ENCODE data around the gene PDCD1.
"Not testable (repeated sequence)": the region's sequence is repeated elsewhere in the genome, so short reads cannot be mapped to it uniquely, and the experiment has no call there.

Gene PDCD1

GRCh38 chr2:241827394-241827793, 31.3 kb downstream of the PDCD1 start:
- no peak for TF ChIP-seq Cebpa-rat (IDR thresholded peaks at IDR 0.05)
- no peak overlapping the region for H3K4me2 ChIP-seq
- no peak overlapping the region for H3K9ac ChIP-seq
- H3K4me1 ChIP-seq: peaks cover 6 to 18% (median 12%) of the 10 kb centered on the region in 10 experiments
- H3K9me3 ChIP-seq (replicated peaks in 1 of 11): peaks cover 26 to 41% (median 35%) of the 10 kb centered on the region in 11 experiments
- H4K20me1 ChIP-seq: no peaks in the 10 kb centered on the region
- H3K27ac ChIP-seq: no peak overlapping the region
- no peak overlapping the region for H3K4me3 ChIP-seq
- peaks cover 0 to 41% (median 8%) of the 10 kb centered on the region in 11 experiments; a peak in 11 of 22 replicates for H3K36me3 ChIP-seq
- H3K27me3 ChIP-seq: no peaks in the 10 kb centered on the region

- Histone ChIP-seq H3K4me2 (peak overlapping the region in 3 of 11 experiments; percentile 66 to 97 (median 91); a peak in 7 of 22 replicates), H3K4me1 (peaks cover 34 to 48% (median 41%) of the 10 kb centered on the region in 10 experiments), H3K36me3 (peaks cover 0 to 41% (median 8%) of the 10 kb centered on the region in 11 experiments; a peak in 11 of 22 replicates), H3K4me3 (peak overlapping the region in 2 of 10 experiments; percentile 14 to 67; a peak in 2 of 20 replicates), H3K9me3 (replicated peaks in 1 of 11) (peaks cover 26 to 39% (median 34%) of the 10 kb centered on the region in 11 experiments), H3K9ac (peak overlapping the region in 1 of 11 experiments; percentile 23; a peak in 1 of 22 replicates), H3K27ac (peak overlapping the region in 1 of 11 experiments; percentile 8; a peak in 1 of 22 replicates)
- not testable (repeated sequence) for H3K27me3 ChIP-seq, H4K20me1 ChIP-seq
These were observed 34.9 kb downstream of the PDCD1 start for GRCh38 chr2:241823531-241824437.

GRCh38 chr2:241822264-241822623, 36.5 kb downstream of the PDCD1 start:
- Histone ChIP-seq H3K27me3 (no peaks in the 10 kb centered on the region), H3K9me3 (replicated peaks in 1 of 11) (peaks cover 16 to 30% (median 24%) of the 10 kb centered on the region in 11 experiments), H3K36me3 (peaks cover 0 to 37% (median 6%) of the 10 kb centered on the region in 11 experiments; a peak in 11 of 22 replicates), H3K4me2 (peak overlapping the region; percentile 83 to 100 (median 93)), H3K4me1 (peaks cover 50 to 64% (median 56%) of the 10 kb centered on the region in 10 experiments), H3K27ac (peak overlapping the region; percentile 74 to 94 (median 85)), H3K4me3 (peak overlapping the region; percentile 48 to 72 (median 64)), H3K9ac (peak overlapping the region; percentile 69 to 94 (median 79)), H4K20me1 (no peaks in the 10 kb centered on the region)
- no peak for TF ChIP-seq Cebpa-rat (IDR thresholded peaks at IDR 0.05)

GRCh38 chr2:241821460-241822263, 37.0 kb downstream of the PDCD1 start:
- H3K36me3 ChIP-seq: peaks cover 0 to 31% (median under 1%) of the 10 kb centered on the region in 11 experiments; a peak in 10 of 22 replicates
- TF ChIP-seq Cebpa-rat (IDR thresholded peaks at IDR 0.05): no peak
- H3K27me3 ChIP-seq: no peaks in the 10 kb centered on the region
- H3K27ac ChIP-seq: peak overlapping the region; percentile 74 to 94 (median 85)
- H4K20me1 ChIP-seq: no peaks in the 10 kb centered on the region
- H3K4me1 ChIP-seq: peaks cover 56 to 70% (median 62%) of the 10 kb centered on the region in 10 experiments
- peak overlapping the region; percentile 83 to 100 (median 93) for H3K4me2 ChIP-seq
- peaks cover 10 to 24% (median 19%) of the 10 kb centered on the region in 11 experiments for H3K9me3 ChIP-seq (replicated peaks in 1 of 11)
- H3K9ac ChIP-seq: peak overlapping the region; percentile 69 to 94 (median 79)
- peak overlapping the region; percentile 48 to 72 (median 64) for H3K4me3 ChIP-seq

- Histone ChIP-seq H3K9me3 (replicated peaks in 1 of 11) (peaks cover 1 to 15% (median 10%) of the 10 kb centered on the region in 11 experiments; a peak in 21 of 22 replicates), H4K20me1 (no peaks in the 10 kb centered on the region), H3K27me3 (no peaks in the 10 kb centered on the region), H3K36me3 (peaks cover 0 to 23% (median 0%) of the 10 kb centered on the region in 11 experiments; a peak in 8 of 22 replicates), H3K9ac (peak overlapping the region; percentile 69 to 94 (median 79); a peak in 21 of 22 replicates), H3K4me1 (peaks cover 64 to 78% (median 70%) of the 10 kb centered on the region in 10 experiments), H3K27ac (peak overlapping the region; percentile 74 to 94 (median 85)), H3K4me3 (peak overlapping the region; percentile 48 to 72 (median 64); a peak in 19 of 20 replicates), H3K4me2 (peak overlapping the region; percentile 83 to 100 (median 93))
- TF ChIP-seq Cebpa-rat (IDR thresholded peaks at IDR 0.05): no peak
These were observed 37.9 kb downstream of the PDCD1 start for GRCh38 chr2:241820625-241821384.

GRCh38 chr2:241819947-241820624, 38.6 kb downstream of the PDCD1 start:
- Histone ChIP-seq H3K27ac (peak overlapping the region in 4 of 11 experiments; percentile 74 to 88 (median 84); a peak in 6 of 22 replicates), H3K9me3 (replicated peaks in 1 of 11) (peaks cover 1 to 12% (median 3%) of the 10 kb centered on the region in 11 experiments; a peak in 15 of 22 replicates), H3K4me1 (peaks cover 68 to 85% (median 77%) of the 10 kb centered on the region in 10 experiments), H3K36me3 (peaks cover 0 to 16% (median 0%) of the 10 kb centered on the region in 11 experiments; a peak in 8 of 22 replicates), H3K4me2 (peak overlapping the region; percentile 83 to 100 (median 93); a peak in 21 of 22 replicates), H3K9ac (peak overlapping the region in 2 of 11 experiments; percentile 77; a peak in 1 of 22 replicates)
- H3K27me3 ChIP-seq, H3K4me3 ChIP-seq, H4K20me1 ChIP-seq: not testable (repeated sequence)

- Histone ChIP-seq H3K9ac (peak overlapping the region in 5 of 11 experiments; percentile 26 to 74 (median 36); a peak in 10 of 22 replicates), H3K27ac (peak overlapping the region in 8 of 11 experiments; percentile 19 to 91 (median 58); a peak in 14 of 22 replicates), H3K9me3 (replicated peaks in 1 of 11) (peaks cover 0 to 17% (median 7%) of the 10 kb centered on the region in 11 experiments; a peak in 10 of 22 replicates), H3K4me1 (peaks cover 76 to 92% (median 88%) of the 10 kb centered on the region in 10 experiments), H3K36me3 (peaks cover 0 to 5% (median 0%) of the 10 kb centered on the region in 11 experiments; a peak in 6 of 22 replicates), H3K27me3 (no peaks in the 10 kb centered on the region), H3K4me2 (peak overlapping the region; percentile 85 to 98 (median 95)), H4K20me1 (no peaks in the 10 kb centered on the region), H3K4me3 (no peak overlapping the region)
- TF ChIP-seq Cebpa-rat (IDR thresholded peaks at IDR 0.05): no peak
These were observed 39.8 kb downstream of the PDCD1 start for GRCh38 chr2:241818943-241819270.
